GM19452 (cell line): Measurements from ENCODE around the gene NR1D1.
A peak's percentile ranks its signal among the peaks of the same experiment; 100 is the strongest.
"Not testable (repeated sequence)": the region's sequence is repeated elsewhere in the genome, so short reads cannot be mapped to it uniquely, and the experiment has no call there.

Experiments
- ATAC-seq: cut with Tn5 transposase; IDR thresholded peaks from one replicate; pipeline ENCODE4 v1.9.1; 2021; ENCODE audit not compliant: unreplicated experiment

NR1D1 gene

DNA sequence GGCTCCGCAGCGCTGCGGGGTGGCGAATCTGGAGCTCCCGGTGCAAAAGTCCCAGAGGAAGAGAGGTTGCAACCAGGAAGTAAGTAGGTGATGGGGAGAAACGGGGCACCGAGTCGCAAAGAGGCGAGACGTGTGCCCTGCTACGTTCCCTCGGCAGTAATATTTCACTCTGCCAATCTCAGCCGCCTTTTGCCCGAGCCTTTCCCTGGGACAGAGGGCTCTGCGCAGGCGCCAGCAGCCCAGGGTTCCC, at the start of gene NR1D1:
Gene NR1D1 (minus strand): TSS at position 171 of the 250 bp plus-strand sequence. CDS start 495 bp downstream, outside the sequence.
- ATAC-seq, result no peak

DNA sequence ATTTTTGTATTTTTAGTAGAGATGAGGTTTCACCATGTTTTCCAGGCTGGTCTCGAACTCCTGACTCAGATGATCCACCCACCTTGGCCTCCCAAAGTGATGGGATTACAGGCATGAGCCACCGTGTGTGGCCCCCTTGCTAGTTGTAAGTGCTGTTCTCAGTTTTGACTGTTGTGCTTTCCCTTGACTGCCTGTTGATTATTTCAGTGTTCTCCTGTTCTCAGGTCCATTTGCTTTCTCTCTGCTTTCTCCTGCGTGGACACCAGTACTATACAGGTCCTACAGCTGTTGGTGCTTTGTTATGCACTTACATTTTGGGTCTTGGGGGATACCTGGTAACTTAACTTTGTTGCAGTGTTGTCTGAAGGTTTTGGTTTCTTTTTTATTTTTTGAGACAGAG, 48.1 kb upstream of the NR1D1 start:
- ATAC-seq, result no peak

DNA sequence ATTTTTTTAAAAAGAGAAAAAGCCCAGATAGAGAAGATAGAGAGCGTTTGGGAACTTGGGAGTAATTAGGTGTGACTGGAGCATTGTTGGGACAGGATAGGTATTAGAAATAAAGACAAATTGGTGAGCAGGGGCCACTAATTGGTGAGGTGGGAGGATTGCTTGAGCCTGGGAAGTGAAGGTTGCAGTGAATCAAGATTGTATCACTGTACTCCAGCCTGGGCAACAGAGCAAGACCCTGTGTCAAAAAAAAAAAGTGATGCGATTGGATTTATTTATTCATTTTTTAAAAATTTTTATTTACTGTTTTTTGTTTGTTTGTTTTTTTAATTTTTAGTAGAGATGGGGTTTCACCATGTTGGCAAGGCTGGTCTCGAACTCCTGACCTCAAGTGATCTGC, 45.1 kb upstream of the NR1D1 start:
- no peak for ATAC-seq

- ATAC-seq, result not testable (repeated sequence)
Measured at GRCh38 chr17:40143166-40143565, 42.8 kb upstream of the NR1D1 start.

DNA sequence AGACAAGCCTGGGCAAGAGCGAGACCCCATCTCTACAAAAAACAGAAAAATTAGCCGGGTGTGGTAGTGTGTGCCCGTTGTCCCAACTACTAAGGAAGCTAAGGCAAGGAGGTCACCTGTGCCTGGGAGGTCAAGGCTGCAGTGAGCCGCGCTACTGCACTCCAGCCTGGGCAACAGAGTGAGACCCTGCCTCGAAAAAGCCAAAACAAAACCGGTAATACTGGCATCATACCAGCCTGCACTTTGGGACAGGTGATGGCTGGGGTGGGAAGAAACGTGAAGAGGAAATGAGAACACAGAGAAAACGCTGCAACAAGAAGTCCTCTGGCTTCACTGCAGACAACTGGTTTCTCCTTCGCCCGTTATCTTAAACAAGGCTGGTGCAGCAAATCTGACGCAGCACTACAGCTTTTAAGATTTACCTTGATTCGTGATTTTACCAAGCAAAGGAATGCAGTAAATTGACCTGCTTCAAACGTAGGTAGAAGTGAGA, 39.2 kb upstream of the NR1D1 start:
- ATAC-seq, result peak; percentile 26

DNA sequence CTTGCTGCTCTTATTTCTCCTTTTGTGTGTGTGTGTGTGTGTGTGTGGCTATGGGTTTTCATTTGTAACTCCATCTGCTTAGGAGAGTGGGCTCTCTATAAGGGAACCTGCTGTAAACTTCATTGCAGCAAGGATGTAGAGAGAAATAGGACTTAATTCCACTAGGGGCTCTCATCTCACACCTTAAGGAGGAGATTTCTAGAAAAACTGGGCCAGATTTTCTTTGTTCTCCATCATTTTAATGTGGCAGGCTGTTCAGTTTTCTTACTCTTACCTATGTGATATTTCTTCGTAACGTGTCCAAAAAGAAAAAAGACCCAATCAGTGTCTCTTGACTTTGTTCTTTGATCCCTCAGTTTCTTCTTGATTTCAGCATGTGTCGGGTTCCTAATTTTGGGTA, 35.4 kb upstream of the NR1D1 start:
- no peak for ATAC-seq

GRCh38 chr17:40134184-40134583, 33.8 kb upstream of the NR1D1 start:
- ATAC-seq, result no peak

DNA sequence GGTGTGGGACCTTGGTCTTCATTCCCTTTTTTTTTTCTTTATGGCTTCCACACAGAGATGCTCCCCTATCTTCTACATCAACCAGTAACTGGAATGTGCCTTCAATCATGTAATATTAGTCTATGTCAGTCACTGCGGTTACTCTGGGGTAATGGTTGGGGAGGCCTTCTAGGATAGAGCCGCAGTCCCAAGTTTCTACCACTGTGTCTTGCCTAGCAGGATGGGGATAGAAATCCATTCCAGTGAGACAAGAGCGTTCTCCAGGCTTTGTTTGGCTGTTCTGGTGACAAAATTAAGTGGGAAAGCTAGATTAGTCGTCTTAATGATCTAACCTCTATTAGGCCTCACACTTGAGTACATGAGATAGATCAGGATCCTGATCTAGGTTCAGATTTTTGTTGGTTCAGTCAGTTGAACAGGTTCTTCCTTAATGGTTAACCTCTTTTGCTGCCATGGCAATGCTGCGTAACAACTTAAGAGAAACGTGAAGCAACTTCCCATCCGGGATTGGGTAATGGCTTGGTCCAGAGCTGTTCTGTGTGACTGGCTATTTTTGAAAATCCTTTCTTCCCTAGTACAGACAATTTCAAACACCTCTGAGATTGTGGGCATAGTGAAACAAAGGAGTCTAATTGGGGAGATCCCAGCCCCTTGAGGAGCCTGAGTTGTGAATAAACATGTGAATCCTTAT, 30.1 kb upstream of the NR1D1 start:
- no peak for ATAC-seq

- no peak for ATAC-seq
Measured at GRCh38 chr17:40129498-40129897, 29.1 kb upstream of the NR1D1 start.

DNA sequence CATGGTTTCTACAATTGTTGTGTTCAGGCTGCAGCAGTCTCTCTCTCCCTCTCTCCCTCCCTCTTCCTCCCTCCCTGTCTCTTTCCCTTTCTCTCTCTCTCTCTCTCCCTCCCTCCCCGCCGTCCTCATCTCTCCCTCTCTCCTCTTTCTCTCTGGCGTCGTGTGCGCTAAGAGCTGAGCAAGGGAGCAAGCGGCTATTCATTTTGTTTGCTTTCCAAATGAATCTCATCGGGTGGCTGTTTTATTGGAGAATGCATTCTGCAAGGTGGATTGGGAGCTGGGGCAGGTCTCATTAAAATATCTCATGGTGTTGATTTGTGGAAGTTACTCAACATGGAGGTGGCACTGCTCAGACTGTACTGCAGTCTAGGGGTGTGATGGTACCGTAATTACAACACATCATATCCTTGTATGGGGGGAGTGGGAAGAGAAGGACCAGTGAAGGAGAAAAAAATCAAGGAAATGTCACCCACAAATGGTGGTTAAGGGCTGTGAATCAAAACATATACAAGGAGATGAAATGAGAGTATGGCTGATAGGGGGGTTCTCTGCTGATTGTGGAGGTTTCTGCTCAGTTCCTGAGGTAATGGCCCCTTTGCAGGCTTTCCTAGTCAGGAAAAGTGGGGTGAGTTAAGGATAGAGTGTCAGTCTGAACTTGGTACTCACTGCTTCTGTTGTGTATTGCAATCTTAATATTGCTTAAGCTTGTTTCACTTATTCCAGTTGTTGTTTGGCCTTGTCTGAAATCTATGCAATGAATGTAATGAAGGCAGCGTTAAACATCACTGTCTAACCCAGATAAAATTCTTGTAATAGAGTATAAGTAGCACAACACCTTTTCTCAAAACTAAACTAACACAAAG, 24.1 kb upstream of the NR1D1 start:
- no peak for ATAC-seq

- no peak for ATAC-seq
Measured at GRCh38 chr17:40123811-40124114, 23.4 kb upstream of the NR1D1 start.

DNA sequence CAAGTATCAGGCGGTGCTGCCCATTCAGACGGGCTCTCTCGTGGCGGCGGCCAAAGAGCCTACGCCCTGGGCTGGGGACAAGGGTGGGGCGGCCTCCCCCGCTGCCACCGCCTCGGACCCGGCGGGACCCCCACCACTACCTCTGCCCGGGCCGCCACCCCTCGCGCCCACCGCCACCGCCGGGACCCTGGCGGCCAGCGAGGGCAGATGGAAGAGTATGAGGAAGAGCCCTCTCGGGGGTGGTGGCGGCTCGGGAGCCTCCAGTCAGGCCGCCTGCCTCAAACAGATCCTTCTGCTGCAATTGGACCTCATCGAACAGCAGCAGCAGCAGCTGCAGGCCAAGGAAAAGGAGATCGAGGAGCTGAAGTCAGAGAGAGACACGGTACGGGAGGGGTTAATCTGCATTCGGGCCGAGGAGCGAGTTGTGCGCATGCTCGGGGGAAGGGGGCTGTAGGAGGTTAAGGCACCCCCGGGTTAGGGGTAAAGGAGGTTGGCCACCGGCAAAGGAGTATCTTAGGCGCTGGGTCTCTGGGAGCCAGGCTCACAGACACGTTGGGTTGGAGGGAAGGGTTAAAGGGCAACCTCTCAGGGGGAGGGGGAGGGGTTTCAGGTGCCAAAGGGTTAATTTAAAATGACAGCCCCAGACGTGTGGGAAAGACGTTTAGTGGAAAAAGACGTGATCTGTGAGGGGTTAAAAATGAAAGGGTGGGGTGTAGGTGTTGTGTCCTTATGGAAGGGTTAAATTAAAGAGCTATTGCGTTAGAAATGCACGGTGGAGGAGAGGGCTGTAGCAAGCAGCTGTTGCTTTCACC, 22.8 kb upstream of the NR1D1 start:
- ATAC-seq, result no peak

- ATAC-seq, result peak; percentile 46
Measured at GRCh38 chr17:40122136-40122998, 22.0 kb upstream of the NR1D1 start.

DNA sequence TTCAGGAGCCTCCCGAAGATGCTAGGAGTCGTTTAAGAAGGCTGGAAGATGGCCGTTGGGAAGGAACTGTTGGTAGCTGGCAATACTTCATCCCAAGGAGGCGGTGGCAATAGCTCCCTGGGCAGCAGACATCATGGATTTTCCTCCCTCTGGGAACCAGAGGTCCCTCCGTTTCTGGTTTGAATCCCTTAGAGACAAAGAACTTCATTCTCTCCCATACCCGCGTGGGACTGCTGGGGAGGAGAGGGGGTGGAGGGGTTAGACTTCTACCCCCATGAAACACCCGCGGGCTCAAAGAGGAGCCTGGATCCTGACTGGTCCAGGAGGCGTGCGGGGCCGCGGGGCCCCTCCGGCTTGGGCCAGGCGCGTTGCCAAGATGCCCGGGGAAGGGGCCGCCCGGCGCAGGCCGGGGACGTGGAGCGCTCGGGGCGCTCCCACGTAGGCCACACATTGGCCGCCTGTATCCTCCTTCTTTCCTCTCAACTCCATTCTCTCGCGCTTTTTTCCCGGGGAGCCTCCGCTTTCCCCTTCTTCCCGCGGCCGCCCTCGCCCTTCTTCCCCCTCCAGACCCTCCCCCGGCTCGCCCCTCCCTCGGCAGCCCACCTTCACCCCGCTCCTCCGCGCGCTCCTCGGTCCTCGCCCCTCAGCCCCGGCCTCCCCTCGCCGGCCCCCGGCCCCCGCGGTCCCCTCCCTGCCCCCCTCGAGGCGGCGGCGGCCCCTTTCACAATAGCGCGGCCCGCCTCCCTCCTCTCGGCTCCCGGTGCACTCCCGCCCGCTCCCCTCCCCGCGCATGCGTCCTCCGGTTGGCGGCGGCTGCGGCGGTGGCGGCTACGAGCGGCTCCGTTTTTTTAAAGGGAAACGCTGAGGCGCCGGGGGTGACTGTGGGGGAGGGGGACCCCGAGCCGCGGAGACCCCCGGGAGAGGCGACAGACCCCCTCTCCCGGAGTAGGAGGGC, 21.1 kb upstream of the NR1D1 start, which contains the start of gene MSL1:
Gene MSL1 (plus strand): TSS at position 791 of the 955 bp plus-strand sequence. CDS start 642 bp downstream, outside the sequence.
- peak; percentile 59 for ATAC-seq

DNA sequence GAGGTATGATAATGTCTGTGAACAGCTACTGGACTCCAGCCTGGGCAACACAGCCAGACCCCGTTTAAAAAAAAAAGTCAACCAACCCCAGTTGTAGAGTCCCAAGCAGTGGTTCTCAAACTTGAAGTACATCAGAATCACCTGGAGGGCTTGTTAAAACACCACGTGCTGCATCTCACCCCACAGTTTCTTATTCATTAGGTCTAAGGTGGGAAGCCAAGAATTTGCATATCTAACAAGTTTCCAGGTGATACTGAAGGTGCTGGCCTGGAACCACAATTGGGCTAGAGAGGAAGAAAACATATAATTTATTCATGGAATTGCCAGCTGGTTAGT, 14.7 kb upstream of the NR1D1 start:
- ATAC-seq, result no peak

DNA sequence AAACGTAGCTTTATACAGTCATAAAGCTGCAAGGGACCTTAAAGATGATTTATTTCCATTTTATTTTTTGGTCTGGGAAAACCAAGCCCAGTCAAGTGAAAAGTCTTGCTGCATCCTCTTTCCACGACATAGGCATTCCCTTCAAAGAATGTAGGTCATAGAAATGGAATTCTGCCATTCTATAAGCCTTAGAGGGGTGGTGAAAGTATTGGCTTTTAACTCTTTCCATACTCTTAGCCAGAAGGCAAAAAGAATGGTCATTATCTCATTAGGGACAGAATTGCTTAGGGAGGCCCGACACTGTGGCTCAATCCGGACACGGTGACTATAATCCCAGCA, 13.5 kb upstream of the NR1D1 start:
- no peak for ATAC-seq

DNA sequence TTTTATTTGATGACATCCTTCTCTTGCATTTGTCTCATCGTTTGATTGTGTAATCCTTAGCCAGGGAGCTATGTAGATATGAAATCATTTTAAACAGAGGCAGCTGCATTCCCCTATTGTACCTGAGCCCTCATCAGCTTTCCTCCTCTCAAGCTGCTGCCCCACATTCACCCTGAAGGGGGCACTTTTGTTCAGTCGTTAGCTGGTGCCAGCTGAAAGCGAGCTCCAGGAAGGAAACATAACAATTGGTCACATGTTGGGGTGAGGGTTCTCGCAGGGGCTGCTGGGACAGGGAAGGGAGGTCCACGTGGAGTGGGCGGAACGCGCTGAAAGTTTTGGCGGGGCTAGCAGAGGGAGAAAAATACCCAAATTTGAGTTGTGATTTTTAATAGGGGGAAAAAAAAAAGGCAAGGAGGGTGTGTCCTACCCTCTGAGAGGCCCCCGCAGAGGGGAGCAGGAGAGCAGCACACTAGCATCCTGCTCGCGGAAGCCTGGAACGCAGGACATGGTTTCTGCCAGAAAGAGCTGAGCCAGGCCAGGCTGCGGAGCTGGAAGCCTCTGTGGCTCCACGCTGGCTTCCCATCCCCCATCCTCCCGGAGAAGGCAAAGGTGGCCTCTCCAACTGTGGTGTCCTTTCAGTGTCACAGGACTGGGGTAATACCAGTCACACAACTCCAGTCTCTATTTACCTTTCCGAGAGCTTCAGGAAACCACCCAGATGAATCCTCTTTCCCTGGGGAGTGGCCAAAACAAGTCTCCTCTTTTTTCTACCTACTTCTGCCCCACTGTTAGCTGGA, 12.9 kb upstream of the NR1D1 start:
- ATAC-seq, result peak; percentile 79

DNA sequence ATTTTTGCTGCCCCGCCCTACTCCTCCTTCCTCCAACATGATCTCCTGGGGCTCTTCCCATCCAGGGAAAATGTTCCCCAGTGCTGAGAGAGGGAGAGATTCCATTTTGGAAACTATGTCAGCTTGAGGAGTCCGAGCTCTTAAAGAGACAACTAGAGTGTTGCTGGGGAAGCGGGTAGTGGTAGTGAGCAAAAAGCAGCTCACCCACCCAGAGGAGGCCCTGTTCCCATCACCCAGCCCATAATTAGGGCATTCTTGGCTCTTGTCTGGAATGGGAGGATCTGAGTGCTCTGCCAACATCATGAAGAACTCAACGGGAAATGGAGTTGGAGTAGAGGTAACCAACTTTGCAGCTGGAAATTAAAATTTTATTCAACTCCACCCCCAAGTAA, 12.3 kb upstream of the NR1D1 start:
- no peak for ATAC-seq

GRCh38 chr17:40112191-40112711, 11.9 kb upstream of the NR1D1 start:
- ATAC-seq, result no peak
